Bronchial epithelial cell (primary cell): Measurements from ENCODE around the gene NR2F6. TPM values are rescaled to one million over a fixed set of nuclear protein-coding genes. Genes with fewer than 3 reads are reported as not detected.

Experiments used
- DNase-seq: peaks from one replicate; pipeline ENCODE4 v3.0.0-alpha.2; 2010; ENCODE audit warnings: low read depth
- FAIRE-seq: peaks from 2 replicates; lab custom pipeline; 2011; peaks lifted over from hg19 to GRCh38; lab: Jason Lieb, UNC
- H3K27me3 ChIP-seq: 2 replicates; pipeline ENCODE4 v1.5.1; 2011; ENCODE audit warnings: low read length; ENCODE audit not compliant: control insufficient read depth, insufficient read depth
- H3K36me3 ChIP-seq: 2 replicates; pipeline ENCODE4 v1.5.1; 2011; ENCODE audit warnings: low read length; ENCODE audit not compliant: control insufficient read depth, insufficient read depth
- H3K4me3 ChIP-seq: 2 replicates; pipeline ENCODE4 v1.5.1; 2011; ENCODE audit warnings: mild to moderate bottlenecking, low read depth, low read length, control low read depth
- total RNA-seq: library from RNA; depleted of rRNA; stranded (reverse); fragments of >200 nt; gene quantifications from 2 replicates; pipeline ENCODE4 v1.2.1, GENCODE V29; 2014
- TF ChIP-seq, protein P1 (sequence below): IDR thresholded peaks from 2 replicates; pipeline ENCODE4 v1.5.1; 2011; ENCODE audit warnings: mild to moderate bottlenecking, moderate library complexity, low read length, control low read depth, inconsistent platforms; ENCODE audit not compliant: insufficient read depth, severe bottlenecking

Gene NR2F6
- total RNA-seq, 1 donor from 2014 or later, result 124 TPM

DNA sequence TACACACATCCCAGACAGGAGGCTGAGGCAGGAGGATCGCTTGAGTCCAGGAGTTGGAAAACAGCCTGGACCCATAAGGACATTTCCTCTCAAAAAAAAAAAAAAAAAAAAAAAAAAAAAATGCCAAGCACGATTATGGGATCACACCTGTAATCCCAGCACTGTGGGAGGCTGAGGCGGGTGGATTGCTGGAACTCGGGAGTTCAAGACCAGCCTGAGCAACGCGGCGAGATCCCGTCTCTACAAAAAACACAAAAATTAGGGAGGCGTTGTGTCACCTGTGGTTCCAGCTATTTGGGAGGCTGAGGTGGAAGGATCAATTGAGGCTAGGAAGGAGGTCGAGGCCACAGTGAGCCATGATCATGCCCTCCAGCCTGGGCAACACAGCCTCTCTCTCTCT, 20.7 kb downstream of the NR2F6 start:
- TF ChIP-seq, protein P1, sequence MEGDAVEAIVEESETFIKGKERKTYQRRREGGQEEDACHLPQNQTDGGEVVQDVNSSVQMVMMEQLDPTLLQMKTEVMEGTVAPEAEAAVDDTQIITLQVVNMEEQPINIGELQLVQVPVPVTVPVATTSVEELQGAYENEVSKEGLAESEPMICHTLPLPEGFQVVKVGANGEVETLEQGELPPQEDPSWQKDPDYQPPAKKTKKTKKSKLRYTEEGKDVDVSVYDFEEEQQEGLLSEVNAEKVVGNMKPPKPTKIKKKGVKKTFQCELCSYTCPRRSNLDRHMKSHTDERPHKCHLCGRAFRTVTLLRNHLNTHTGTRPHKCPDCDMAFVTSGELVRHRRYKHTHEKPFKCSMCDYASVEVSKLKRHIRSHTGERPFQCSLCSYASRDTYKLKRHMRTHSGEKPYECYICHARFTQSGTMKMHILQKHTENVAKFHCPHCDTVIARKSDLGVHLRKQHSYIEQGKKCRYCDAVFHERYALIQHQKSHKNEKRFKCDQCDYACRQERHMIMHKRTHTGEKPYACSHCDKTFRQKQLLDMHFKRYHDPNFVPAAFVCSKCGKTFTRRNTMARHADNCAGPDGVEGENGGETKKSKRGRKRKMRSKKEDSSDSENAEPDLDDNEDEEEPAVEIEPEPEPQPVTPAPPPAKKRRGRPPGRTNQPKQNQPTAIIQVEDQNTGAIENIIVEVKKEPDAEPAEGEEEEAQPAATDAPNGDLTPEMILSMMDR, result no peak
- H3K4me3 ChIP-seq, result no peak overlapping the region
- H3K27me3 ChIP-seq, result no peaks in the 10 kb centered on the region
- FAIRE-seq (no peak), DNase-seq (no peak)
- peaks cover 1% of the 10 kb centered on the region for H3K36me3 ChIP-seq

GRCh38 chr19:17220207-17220758, 25.4 kb downstream of the NR2F6 start:
- H3K27me3 ChIP-seq, result no peaks in the 10 kb centered on the region
- peak; percentile 61 for DNase-seq

DNA sequence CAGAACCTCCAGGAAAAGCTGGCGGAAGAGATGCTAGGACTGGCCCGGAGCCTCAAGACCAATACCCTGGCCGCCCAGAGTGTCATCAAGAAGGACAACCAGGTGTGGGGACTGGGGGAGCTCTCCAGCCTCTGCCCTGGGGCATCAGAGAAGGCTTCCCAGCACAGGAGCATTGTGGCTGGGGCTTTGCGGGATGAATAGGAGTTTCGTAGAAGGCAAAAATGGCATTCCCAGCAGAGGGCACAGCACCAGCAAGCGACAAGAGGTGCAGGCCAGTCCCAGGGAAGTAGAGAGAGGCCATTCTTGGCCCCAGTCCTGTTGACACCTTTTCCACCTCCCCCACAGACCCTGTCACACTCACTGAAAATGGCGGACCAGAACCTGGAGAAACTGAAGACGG, 26.4 kb downstream of the NR2F6 start:
- FAIRE-seq (no peak), DNase-seq (no peak)
- TF ChIP-seq, protein P1, result no peak
- Histone ChIP-seq H3K4me3 (no peak overlapping the region), H3K36me3 (peaks cover 6% of the 10 kb centered on the region), H3K27me3 (no peaks in the 10 kb centered on the region)

More at GRCh38 chr19:17220207-17220758, 25.4 kb downstream of the NR2F6 start:
- Histone ChIP-seq H3K36me3 (peaks cover 6% of the 10 kb centered on the region), H3K4me3 (no peak overlapping the region)
- FAIRE-seq, result no peak
- TF ChIP-seq, protein P1, result no peak

DNA sequence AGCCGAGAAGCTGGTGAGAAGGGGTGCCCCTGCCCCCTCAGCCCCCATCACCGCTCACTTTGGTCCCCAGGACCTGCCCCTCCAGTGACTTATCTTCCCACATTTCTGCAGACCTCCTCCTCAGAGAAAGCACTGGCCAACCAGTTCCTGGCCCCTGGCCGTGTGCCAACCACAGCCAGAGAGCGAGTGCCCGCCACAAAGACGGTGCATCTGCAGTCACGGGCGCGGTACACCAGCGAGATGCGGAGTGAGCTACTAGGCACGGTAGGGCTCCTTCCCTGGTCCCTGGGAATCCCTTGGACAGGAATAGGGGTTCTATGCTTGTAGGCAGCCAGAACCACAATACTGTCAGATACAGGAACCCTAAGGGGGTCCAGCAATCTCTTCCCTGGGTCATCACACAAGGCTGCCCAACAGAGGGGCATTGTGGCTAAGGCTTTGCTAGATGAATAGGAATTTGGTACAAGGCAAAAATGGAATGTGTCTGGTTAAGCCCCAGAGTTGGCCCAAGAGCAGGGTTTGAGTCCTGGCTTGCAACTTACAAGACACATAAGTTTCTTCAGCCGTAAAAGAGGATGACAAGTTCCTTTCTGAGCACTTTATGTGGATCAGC, 29.6 kb downstream of the NR2F6 start:
- peak; percentile 88 for FAIRE-seq
- H3K27me3 ChIP-seq, result no peaks in the 10 kb centered on the region
- H3K4me3 ChIP-seq, result no peak overlapping the region

GRCh38 chr19:17215127-17215971, 30.4 kb downstream of the NR2F6 start, which contains the start of gene USE1:
Gene USE1, plus strand, starts transcription at chr19:17215357. Its CDS starts 49 bp downstream, at chr19:17215406.
- no peak for FAIRE-seq
- Histone ChIP-seq H3K27me3 (no peaks in the 10 kb centered on the region), H3K4me3 (peak within 1 kb of the TSS; percentile 73), H3K36me3 (peaks cover 13% of the 10 kb centered on the region)
- TF ChIP-seq, protein P1, result no peak
- DNase-seq, result peak; percentile 76

More for the DNA sequence above, 29.6 kb downstream of the NR2F6 start:
- peaks cover 11% of the 10 kb centered on the region for H3K36me3 ChIP-seq
- DNase-seq, result no peak
- TF ChIP-seq, protein P1, result no peak
